DOHH2 (cell line): ENCODE data around the gene CLEC10A.

Source experiments
- EZH2phosphoT487 ChIP-seq: fragments of 200-600 bp; sonication (generic); IDR thresholded peaks from 2 replicates; pipeline ENCODE4 v1.6.1; 2017; ENCODE audit warnings: borderline replicate concordance, mild to moderate bottlenecking, antibody characterized with exemption, low read length, moderate library complexity, mixed read lengths
- TF ChIP-seq, protein P1 (sequence below): fragments of 200-600 bp; sonication (generic); IDR thresholded peaks from one replicate; pipeline ENCODE4 v1.5.1; 2014; ENCODE audit warnings: antibody characterized with exemption, mild to moderate bottlenecking, low read depth, low read length; ENCODE audit not compliant: poor library complexity, severe bottlenecking

DNA sequence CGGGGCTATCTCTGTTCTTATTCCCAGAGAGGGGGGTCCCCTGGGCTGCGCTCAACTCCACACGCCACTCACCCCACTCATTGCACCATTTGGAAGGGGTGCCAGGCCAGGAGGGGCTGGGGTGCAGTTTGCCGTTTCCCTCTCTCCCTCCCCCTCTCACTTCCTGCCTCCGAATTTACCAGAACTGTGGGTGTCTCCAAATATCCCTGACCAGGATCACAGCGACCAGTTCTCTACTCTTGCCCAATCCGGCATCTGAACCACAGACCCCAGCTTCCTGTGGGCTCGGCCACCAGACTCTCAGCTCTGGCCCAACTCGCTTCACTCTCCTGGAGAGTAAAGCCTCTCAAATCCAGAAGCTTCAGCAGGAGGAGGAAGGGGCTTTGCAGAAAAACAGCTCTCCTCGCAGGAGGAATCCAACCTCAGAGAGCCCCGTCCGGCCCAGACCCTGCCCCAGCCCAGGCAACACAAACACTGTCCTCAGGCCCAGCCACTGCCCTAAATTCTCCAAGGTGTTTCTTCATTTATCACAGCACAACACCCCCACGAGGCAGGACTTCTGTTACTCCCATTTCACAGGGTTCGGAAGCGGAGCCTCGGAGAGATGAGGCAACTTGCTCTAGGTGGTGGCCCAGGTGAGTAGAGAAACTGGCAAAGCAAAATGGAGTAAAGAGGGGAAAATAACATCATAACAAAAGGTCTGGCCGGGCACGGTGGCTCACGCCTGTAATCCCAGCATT lies 35.0 kb upstream of the CLEC10A start:
- TF ChIP-seq, protein P1, sequence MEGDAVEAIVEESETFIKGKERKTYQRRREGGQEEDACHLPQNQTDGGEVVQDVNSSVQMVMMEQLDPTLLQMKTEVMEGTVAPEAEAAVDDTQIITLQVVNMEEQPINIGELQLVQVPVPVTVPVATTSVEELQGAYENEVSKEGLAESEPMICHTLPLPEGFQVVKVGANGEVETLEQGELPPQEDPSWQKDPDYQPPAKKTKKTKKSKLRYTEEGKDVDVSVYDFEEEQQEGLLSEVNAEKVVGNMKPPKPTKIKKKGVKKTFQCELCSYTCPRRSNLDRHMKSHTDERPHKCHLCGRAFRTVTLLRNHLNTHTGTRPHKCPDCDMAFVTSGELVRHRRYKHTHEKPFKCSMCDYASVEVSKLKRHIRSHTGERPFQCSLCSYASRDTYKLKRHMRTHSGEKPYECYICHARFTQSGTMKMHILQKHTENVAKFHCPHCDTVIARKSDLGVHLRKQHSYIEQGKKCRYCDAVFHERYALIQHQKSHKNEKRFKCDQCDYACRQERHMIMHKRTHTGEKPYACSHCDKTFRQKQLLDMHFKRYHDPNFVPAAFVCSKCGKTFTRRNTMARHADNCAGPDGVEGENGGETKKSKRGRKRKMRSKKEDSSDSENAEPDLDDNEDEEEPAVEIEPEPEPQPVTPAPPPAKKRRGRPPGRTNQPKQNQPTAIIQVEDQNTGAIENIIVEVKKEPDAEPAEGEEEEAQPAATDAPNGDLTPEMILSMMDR, result no peak
- no peak for TF ChIP-seq EZH2phosphoT487
